A549 (cell line): Measurements from ENCODE around the gene HHIP. TPM values are rescaled to one million over a fixed set of nuclear protein-coding genes. Genes with fewer than 3 reads are reported as not detected.

Source experiments
- ATAC-seq, 2 experiments: fragments of 200-7000 bp in 1 of 2; fragments of >200 bp in 1 of 2; cut with Nextera tagmentation in 1 of 2; cut with Tn5 transposase in 1 of 2; 3 replicates each; pipeline versions ENCODE4 v1.8.0 to v1.9.1; 2018 to 2020; ENCODE audit warnings: mild to moderate bottlenecking in 1 of 2, moderate library complexity in 1 of 2
- CTCF ChIA-PET: fragments of 300-600 bp; sonication (Branson Sonifier 250); formaldehyde crosslinking; extraction: SDS; loops from one replicate; lab custom pipeline; 2021; ENCODE audit warnings: antibody characterized with exemption, inconsistent platforms; lab: Yijun Ruan, JAX
- POLR2A ChIA-PET: fragments of 350-600 bp; formaldehyde crosslinking; extraction: SDS; loops from one replicate; lab custom pipeline; 2021; ENCODE audit warnings: antibody characterized with exemption, inconsistent platforms; lab: Yijun Ruan, JAX
- DNase-seq, 2 experiments: peaks; one replicate each; pipeline versions ENCODE4 v3.0.0 to v3.0.0-alpha.2; 2011 to 2016; ENCODE audit warnings: low read depth in 1 of 2, low spot score in 1 of 2
- FAIRE-seq: peaks from 2 replicates; lab custom pipeline; 2011; peaks lifted over from hg19 to GRCh38; lab: Jason Lieb, UNC
- H3K27ac ChIP-seq, 2 experiments: fragments of >200 bp; sonication (Bioruptor Twin); formaldehyde crosslinking; 3 replicates each; pipeline ENCODE4 v1.5.1; 2016 to 2017
- H3K4me1 ChIP-seq: fragments of >200 bp; sonication (Bioruptor Twin); formaldehyde crosslinking; 3 replicates; pipeline ENCODE4 v1.6.1; 2016
- H3K4me2 ChIP-seq: fragments of >200 bp; sonication (Bioruptor Twin); formaldehyde crosslinking; 3 replicates; pipeline ENCODE4 v1.6.1; 2016
- H3K4me3 ChIP-seq: fragments of >200 bp; sonication (Bioruptor Twin); formaldehyde crosslinking; 3 replicates; pipeline ENCODE4 v1.5.1; 2016
- H3K9me3 ChIP-seq: fragments of >200 bp; sonication (Bioruptor Twin); formaldehyde crosslinking; 3 replicates; pipeline ENCODE4 v1.6.1; 2016
- ATOH8 ChIP-seq: fragments of 250-450 bp; sonication (Bioruptor Pico); IDR thresholded peaks from 2 replicates; pipeline ENCODE4 v1.5.0; 2020; ENCODE audit warnings: low read depth, mild to moderate bottlenecking, moderate library complexity
- BHLHE40 ChIP-seq: IDR thresholded peaks from 2 replicates; pipeline ENCODE4 v1.6.1; 2012; ENCODE audit warnings: low read depth, low read length, inconsistent platforms
- CBX2 ChIP-seq: fragments of 200-600 bp; sonication (generic); IDR thresholded peaks from 2 replicates; pipeline ENCODE4 v1.6.1; 2016; ENCODE audit warnings: low read depth, mild to moderate bottlenecking, borderline replicate concordance
- CHD4 ChIP-seq: fragments of 200-600 bp; sonication (generic); IDR thresholded peaks from 2 replicates; pipeline ENCODE4 v1.6.1; 2016; ENCODE audit warnings: antibody characterized with exemption, mild to moderate bottlenecking, borderline replicate concordance
- E2F6 ChIP-seq: IDR thresholded peaks from 2 replicates; pipeline ENCODE4 v1.6.1; 2012; ENCODE audit warnings: low read depth, borderline replicate concordance
- EHF ChIP-seq: fragments of 250-450 bp; sonication (Bioruptor Pico); IDR thresholded peaks from 2 replicates; pipeline ENCODE4 v1.5.0; 2020; ENCODE audit warnings: mild to moderate bottlenecking
- EHMT2 ChIP-seq: fragments of 200-600 bp; sonication (generic); IDR thresholded peaks from 2 replicates; pipeline ENCODE4 v1.6.1; 2016; ENCODE audit warnings: antibody characterized with exemption, low read depth, mild to moderate bottlenecking, moderate library complexity
- ESRRA ChIP-seq: fragments of 150-350 bp; IDR thresholded peaks from 2 replicates; pipeline ENCODE4 v1.6.1; 2014; ENCODE audit warnings: mild to moderate bottlenecking, low read length, borderline replicate concordance
- FOXS1 ChIP-seq: fragments of 250-450 bp; sonication (Bioruptor Pico); IDR thresholded peaks from 2 replicates; pipeline ENCODE4 v1.5.0; 2020; ENCODE audit warnings: mild to moderate bottlenecking, moderate library complexity
- HMGXB4 ChIP-seq: fragments of 250-450 bp; sonication (Bioruptor Pico); IDR thresholded peaks from 2 replicates; pipeline ENCODE4 v1.5.0; 2021; ENCODE audit warnings: mild to moderate bottlenecking, moderate library complexity, borderline replicate concordance
- HOXA7 ChIP-seq: fragments of 250-450 bp; sonication (Bioruptor Pico); IDR thresholded peaks from 2 replicates; pipeline ENCODE4 v1.5.0; 2020; ENCODE audit warnings: mild to moderate bottlenecking, moderate library complexity
- HOXB13 ChIP-seq: fragments of 250-450 bp; sonication (Bioruptor Pico); IDR thresholded peaks from 2 replicates; pipeline ENCODE4 v1.5.0; 2020; ENCODE audit warnings: low read depth, mild to moderate bottlenecking, moderate library complexity
- JUN ChIP-seq, 2 experiments: fragments of >200 bp; sonication (Bioruptor Twin); formaldehyde crosslinking; IDR thresholded peaks; 2 replicates in 1 of 2; 3 replicates in 1 of 2; pipeline ENCODE4 v1.6.1; 2016 to 2017
- MAFK ChIP-seq: fragments of 450-650 bp; IDR thresholded peaks from 2 replicates; pipeline ENCODE4 v1.6.1; 2014; ENCODE audit not compliant: partially characterized antibody
- NR3C1 ChIP-seq: fragments of >200 bp; sonication (Bioruptor Twin); formaldehyde crosslinking; IDR thresholded peaks from 3 replicates; pipeline ENCODE4 v1.6.1; 2017
- POLR2A ChIP-seq: IDR thresholded peaks from 2 replicates; pipeline ENCODE4 v1.6.1; 2012; ENCODE audit warnings: mild to moderate bottlenecking, low read length
- RAD21 ChIP-seq, 2 experiments: fragments of >200 bp in 1 of 2; sonication (Bioruptor Twin) in 1 of 2; formaldehyde crosslinking in 1 of 2; IDR thresholded peaks in 1 of 2; conservative IDR thresholded peaks in 1 of 2; 2 replicates in 1 of 2; 3 replicates in 1 of 2; pipeline ENCODE4 v1.6.1; 2012 to 2018; ENCODE audit warnings: inconsistent platforms in 1 of 2
- RFX5 ChIP-seq: fragments of 450-650 bp; IDR thresholded peaks from 2 replicates; pipeline ENCODE4 v1.7.1; 2014; ENCODE audit warnings: antibody characterized with exemption, mild to moderate bottlenecking, moderate library complexity
- SREBF2 ChIP-seq: fragments of 450-650 bp; IDR thresholded peaks from 2 replicates; pipeline ENCODE4 v1.6.1; 2014; ENCODE audit warnings: mild to moderate bottlenecking, moderate library complexity
- TP53 ChIP-seq: fragments of 250-450 bp; sonication (Bioruptor Pico); IDR thresholded peaks from 2 replicates; pipeline ENCODE4 v1.5.0; 2021; ENCODE audit warnings: mild to moderate bottlenecking, moderate library complexity
- ZFP36 ChIP-seq: fragments of 450-650 bp; IDR thresholded peaks from 2 replicates; pipeline ENCODE4 v1.6.1; 2014; ENCODE audit warnings: borderline replicate concordance; ENCODE audit not compliant: partially characterized antibody
- ZSCAN20 ChIP-seq: fragments of 250-450 bp; sonication (Bioruptor Pico); IDR thresholded peaks from 2 replicates; pipeline ENCODE4 v1.8.0; 2022; ENCODE audit warnings: mild to moderate bottlenecking, moderate library complexity
- WGBS: methylation state at CpG from one replicate; pipeline ENCODE4 v1.1.6; 2017; ENCODE audit errors: missing lambda C conversion rate; 5-methylcytosine and 5-hydroxymethylcytosine counted together
- polyA plus RNA-seq, 4 experiments: library from polyadenylated mRNA; depleted of rRNA in 3 of 4; stranded (reverse); fragments of >200 nt; fragmentation: RNase III in 1 of 4; extraction: RNeasy Plus Mini Kit Qiagen cat#74134 plus additional on column Dnase treatment in 1 of 4; gene quantifications; 2 replicates in 3 of 4; 3 replicates in 1 of 4; pipeline ENCODE4 v1.2.3, GENCODE V29; 2011 to 2017
- TF ChIP-seq, protein P1 (sequence below): fragments of 200-600 bp; sonication (generic); IDR thresholded peaks from 2 replicates; pipeline ENCODE4 v1.6.1; 2016; ENCODE audit warnings: antibody characterized with exemption, mild to moderate bottlenecking, moderate library complexity
- TF ChIP-seq, protein P2 (sequence below): IDR thresholded peaks from 2 replicates; pipeline ENCODE4 v1.6.1; 2012

Gene HHIP
- polyA plus RNA-seq, 2 of the 4 experiments (the other 2 are of a cell fraction) = 0.93 to 1.0 TPM

- no peak for FAIRE-seq
- H3K27ac ChIP-seq = no peak overlapping the region
- H3K4me1 ChIP-seq = no peaks in the 10 kb centered on the region
- H3K4me3 ChIP-seq = no peak overlapping the region
- ChIA-PET POLR2A (no interaction called here), CTCF (no interaction called here)
- TF ChIP-seq ZFP36 (no peak), NR3C1 (no peak), BHLHE40 (no peak), JUN (IDR thresholded peaks at IDR 0.05) (no peak), RFX5 (no peak), ZSCAN20 (CRISPR knock-in tag) (no peak), TP53 (CRISPR knock-in tag) (no peak), ATOH8 (CRISPR knock-in tag) (no peak), HOXB13 (CRISPR knock-in tag) (no peak), E2F6 (no peak), CBX2 (no peak), RAD21 (conservative IDR thresholded peaks at IDR 0.05 in 1 of 2, IDR thresholded peaks at IDR 0.05 in 1 of 2) (no peak), HMGXB4 (CRISPR knock-in tag) (no peak), SREBF2 (no peak), MAFK (no peak)
- TF ChIP-seq, protein P1, sequence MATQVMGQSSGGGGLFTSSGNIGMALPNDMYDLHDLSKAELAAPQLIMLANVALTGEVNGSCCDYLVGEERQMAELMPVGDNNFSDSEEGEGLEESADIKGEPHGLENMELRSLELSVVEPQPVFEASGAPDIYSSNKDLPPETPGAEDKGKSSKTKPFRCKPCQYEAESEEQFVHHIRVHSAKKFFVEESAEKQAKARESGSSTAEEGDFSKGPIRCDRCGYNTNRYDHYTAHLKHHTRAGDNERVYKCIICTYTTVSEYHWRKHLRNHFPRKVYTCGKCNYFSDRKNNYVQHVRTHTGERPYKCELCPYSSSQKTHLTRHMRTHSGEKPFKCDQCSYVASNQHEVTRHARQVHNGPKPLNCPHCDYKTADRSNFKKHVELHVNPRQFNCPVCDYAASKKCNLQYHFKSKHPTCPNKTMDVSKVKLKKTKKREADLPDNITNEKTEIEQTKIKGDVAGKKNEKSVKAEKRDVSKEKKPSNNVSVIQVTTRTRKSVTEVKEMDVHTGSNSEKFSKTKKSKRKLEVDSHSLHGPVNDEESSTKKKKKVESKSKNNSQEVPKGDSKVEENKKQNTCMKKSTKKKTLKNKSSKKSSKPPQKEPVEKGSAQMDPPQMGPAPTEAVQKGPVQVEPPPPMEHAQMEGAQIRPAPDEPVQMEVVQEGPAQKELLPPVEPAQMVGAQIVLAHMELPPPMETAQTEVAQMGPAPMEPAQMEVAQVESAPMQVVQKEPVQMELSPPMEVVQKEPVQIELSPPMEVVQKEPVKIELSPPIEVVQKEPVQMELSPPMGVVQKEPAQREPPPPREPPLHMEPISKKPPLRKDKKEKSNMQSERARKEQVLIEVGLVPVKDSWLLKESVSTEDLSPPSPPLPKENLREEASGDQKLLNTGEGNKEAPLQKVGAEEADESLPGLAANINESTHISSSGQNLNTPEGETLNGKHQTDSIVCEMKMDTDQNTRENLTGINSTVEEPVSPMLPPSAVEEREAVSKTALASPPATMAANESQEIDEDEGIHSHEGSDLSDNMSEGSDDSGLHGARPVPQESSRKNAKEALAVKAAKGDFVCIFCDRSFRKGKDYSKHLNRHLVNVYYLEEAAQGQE = no peak
- TF ChIP-seq, all 56 proteins: peak for 0
- DNase-seq (no peak), ATAC-seq (no peak)
- no peaks in the 10 kb centered on the region for H3K9me3 ChIP-seq
- H3K4me2 ChIP-seq = no peak overlapping the region
Observed at GRCh38 chr4:144696376-144696775, 50.4 kb downstream of the HHIP start.

- Histone ChIP-seq H3K4me1 (no peaks in the 10 kb centered on the region), H3K4me3 (no peak overlapping the region), H3K27ac (no peak overlapping the region), H3K9me3 (no peaks in the 10 kb centered on the region), H3K4me2 (no peak overlapping the region)
- WGBS = 65% methylated on average over 2 of the region's 2 CpGs
- TF ChIP-seq, protein P2, sequence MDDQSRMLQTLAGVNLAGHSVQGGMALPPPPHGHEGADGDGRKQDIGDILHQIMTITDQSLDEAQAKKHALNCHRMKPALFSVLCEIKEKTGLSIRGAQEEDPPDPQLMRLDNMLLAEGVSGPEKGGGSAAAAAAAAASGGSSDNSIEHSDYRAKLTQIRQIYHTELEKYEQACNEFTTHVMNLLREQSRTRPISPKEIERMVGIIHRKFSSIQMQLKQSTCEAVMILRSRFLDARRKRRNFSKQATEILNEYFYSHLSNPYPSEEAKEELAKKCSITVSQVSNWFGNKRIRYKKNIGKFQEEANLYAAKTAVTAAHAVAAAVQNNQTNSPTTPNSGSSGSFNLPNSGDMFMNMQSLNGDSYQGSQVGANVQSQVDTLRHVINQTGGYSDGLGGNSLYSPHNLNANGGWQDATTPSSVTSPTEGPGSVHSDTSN = no peak
- no peak for TF ChIP-seq HOXA7 (CRISPR knock-in tag)
- no peak for TF ChIP-seq JUN (IDR thresholded peaks at IDR 0.05)
- TF ChIP-seq EHMT2 = no peak
- no peak for TF ChIP-seq CBX2
- TF ChIP-seq E2F6 = no peak
- no peak for TF ChIP-seq POLR2A
- TF ChIP-seq ESRRA = no peak
- TF ChIP-seq FOXS1 (CRISPR knock-in tag) = no peak
- no peak for TF ChIP-seq EHF
- TF ChIP-seq HMGXB4 (CRISPR knock-in tag) = no peak
- TF ChIP-seq CHD4 = no peak
- ChIA-PET POLR2A (no interaction called here), CTCF (no interaction called here)
- DNase-seq (no peak), FAIRE-seq (no peak), ATAC-seq (no peak)
Observed at GRCh38 chr4:144699565-144699964, 53.6 kb downstream of the HHIP start.
